Fibroblast of the aortic adventitia (primary cell): ENCODE measurements around the gene CCDC30. TPM values are rescaled to one million over a fixed set of nuclear protein-coding genes. Genes with fewer than 3 reads are reported as not detected.
A peak's percentile ranks its signal among the peaks of the same experiment; 100 is the strongest.

Experiments
- DNase-seq: peaks from one replicate; pipeline ENCODE4 v3.0.0-alpha.2; 2010; ENCODE audit warnings: low read depth
- H3K4me3 ChIP-seq: 2 replicates; pipeline ENCODE4 v1.5.1; 2011; ENCODE audit warnings: low read depth, mild to moderate bottlenecking, control low read depth, low read length, moderate library complexity
- total RNA-seq: library from RNA; depleted of rRNA; stranded (reverse); fragments of >200 nt; gene quantifications from 2 replicates; pipeline ENCODE4 v1.2.3, GENCODE V29; 2012; ENCODE audit warnings: low replicate concordance
- TF ChIP-seq, protein P1 (sequence below): IDR thresholded peaks from 2 replicates; pipeline ENCODE4 v1.5.1; 2011; ENCODE audit warnings: mild to moderate bottlenecking, low read length, control low read depth, inconsistent platforms; ENCODE audit not compliant: insufficient read depth

CCDC30 gene
- 1.4 and 5.8 TPM in 2 replicates for total RNA-seq

DNA sequence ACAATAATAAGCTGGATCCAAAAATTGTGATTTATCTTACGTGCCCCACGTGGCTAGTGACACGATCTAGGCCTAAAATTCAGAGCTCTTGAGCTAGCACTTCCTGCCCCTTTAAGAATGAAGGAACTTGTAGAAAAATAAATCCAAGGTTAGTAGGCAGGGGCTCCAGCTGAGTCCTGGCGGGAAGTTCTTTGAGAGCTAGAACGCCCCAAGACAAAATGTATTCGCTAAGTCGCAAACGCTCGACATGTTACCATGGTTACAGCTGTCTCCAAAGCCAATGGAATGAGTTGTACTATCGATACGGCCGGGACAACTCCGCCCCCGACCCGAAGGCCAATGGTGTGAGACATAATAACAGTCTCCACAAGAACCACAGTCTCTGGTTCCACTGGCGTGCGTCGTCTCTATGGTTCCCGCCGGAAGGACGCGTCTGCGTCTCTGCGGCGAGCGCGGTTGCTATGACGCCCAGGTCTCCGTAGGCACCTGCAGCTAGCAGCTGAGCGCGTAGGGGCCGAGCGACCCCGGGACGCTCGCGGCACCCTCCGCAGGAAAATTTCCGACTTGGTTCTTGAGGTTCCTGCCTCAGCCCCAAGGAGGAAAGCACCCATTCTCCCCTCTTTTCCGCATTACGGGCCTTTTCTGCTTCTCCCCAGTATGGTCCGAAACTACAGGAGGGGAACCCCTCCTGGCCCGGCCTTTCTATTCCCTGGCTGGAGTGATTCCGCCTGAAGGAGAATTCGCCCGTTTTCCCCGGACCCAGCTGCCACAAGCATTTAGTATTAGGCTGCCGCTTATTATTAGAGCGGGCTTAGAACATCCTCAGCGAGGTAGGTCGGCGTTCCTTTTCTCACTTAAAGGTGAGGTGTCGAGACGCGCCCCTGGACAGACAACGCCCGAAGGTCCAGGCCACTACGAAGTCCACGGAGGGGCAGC, at the start of gene CCDC30:
Gene CCDC30, plus strand, starts transcription at position 459 of the 936 bp plus-strand sequence. CDS start 17,266 bp downstream, outside the sequence.
- H3K4me3 ChIP-seq = peak within 1 kb of the TSS; percentile 82
- TF ChIP-seq, protein P1, sequence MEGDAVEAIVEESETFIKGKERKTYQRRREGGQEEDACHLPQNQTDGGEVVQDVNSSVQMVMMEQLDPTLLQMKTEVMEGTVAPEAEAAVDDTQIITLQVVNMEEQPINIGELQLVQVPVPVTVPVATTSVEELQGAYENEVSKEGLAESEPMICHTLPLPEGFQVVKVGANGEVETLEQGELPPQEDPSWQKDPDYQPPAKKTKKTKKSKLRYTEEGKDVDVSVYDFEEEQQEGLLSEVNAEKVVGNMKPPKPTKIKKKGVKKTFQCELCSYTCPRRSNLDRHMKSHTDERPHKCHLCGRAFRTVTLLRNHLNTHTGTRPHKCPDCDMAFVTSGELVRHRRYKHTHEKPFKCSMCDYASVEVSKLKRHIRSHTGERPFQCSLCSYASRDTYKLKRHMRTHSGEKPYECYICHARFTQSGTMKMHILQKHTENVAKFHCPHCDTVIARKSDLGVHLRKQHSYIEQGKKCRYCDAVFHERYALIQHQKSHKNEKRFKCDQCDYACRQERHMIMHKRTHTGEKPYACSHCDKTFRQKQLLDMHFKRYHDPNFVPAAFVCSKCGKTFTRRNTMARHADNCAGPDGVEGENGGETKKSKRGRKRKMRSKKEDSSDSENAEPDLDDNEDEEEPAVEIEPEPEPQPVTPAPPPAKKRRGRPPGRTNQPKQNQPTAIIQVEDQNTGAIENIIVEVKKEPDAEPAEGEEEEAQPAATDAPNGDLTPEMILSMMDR = no peak
- peak; percentile 98 for DNase-seq

DNA sequence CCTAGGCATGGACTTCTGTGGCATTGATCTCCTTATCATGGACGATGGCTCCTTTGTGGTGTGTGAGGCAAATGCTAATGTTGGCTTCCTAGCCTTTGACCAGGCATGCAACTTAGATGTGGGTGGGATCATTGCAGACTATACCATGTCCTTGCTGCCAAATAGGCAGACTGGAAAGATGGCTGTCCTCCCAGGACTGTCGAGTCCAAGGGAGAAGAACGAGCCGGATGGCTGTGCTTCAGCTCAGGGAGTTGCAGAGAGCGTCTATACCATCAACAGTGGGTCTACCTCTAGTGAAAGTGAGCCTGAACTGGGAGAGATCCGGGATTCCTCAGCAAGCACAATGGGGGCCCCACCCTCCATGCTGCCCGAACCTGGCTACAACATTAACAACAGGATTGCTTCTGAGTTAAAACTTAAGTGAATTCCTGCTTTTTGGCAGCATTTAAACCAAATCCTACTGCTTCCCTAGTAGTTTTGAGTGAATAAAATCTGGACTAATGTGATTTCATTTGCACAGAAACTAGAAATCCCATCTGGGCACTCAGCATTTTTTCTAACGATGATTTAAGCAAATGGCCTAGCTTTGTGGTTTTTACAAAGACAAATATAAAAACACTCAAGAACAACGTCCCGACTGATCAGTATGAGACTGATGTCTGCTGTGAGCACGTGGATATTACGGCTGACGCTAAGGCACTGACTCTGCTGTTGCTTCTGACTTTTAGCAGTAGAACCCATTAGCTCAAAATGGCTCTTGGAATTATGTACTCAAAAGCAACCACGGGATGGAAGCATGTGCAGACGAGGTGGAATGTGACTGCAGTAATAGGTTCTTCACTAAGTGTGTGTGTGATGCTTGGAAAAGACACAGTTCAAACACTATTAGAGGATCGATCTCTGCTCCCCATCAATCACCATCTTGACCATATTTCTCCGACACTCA, 48.3 kb upstream of the CCDC30 start:
- H3K4me3 ChIP-seq = no peak overlapping the region
- TF ChIP-seq, protein P1 = no peak
- no peak for DNase-seq

DNA sequence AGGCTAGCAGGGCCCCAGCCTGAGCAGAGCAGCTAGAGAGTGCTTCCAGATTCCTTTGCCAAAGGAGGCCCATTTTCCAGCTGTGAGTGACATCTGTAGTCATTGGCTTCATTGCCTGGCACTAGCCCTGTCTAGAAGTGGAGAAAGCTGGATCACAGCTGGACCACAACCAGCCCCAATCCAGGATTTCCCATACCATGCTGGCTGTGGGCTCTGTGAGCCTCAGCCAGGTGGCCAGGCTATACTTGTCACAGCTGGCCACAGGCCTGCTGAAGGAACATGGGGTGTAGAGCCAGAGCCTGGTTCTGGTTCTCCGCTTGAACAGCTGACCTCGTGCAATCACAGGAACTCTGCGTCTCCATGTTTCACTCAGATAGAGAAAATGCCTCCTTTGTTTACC, 45.9 kb upstream of the CCDC30 start:
- TF ChIP-seq, protein P1 = no peak
- no peak for DNase-seq
- no peak overlapping the region for H3K4me3 ChIP-seq

DNA sequence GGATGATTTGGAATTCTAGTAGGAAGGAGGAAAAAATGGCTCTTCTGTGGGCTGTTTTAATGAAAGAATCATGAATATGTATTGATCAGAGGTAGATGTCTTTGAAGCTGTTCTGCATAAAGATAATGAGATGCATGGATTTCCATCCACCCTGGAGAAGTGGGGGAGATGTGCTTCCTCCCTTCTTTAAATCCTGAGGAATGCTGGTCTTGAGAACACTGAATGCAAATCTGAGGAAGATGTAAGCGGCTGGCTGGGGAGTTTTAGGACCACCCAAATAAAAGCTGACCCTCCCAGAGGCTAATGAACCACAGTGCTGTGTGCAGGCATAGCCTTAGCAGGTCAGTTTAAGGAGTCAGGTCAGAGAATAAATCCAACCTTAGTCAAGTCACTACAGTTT, 44.6 kb upstream of the CCDC30 start:
- no peak for DNase-seq
- no peak overlapping the region for H3K4me3 ChIP-seq
- TF ChIP-seq, protein P1 = no peak

DNA sequence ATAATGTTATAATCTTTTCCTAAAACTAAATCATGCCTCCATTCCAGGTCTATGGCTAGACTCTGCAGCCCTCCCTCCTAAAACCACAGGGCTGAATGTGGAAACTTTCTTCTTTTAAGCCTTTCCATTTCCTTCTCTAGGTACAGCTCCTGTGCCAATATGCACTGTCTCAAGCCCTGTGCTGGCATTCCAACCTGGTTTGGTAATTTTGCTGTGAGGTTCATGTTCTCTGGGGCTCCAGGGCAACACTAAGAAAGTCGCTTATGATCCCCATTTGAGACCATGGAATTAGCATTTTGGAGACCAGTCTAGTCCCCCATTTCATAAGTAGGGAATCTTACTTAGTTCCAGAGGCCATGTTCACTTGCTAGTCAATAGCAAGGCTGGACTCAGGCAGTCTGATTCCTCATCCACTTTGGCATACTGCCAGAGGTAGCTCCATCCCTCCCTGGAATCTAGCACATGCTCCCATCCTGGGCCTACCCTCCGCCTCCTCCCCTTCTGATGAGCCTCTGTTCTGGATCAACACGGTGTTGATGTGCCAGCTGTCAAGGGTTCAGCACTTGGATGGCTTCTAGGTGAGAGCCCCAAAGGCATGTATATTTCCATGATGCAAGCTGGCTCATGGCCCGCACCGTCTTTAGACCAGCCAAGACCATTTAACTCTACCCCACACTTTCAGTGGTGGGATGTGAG, 43.8 kb upstream of the CCDC30 start:
- DNase-seq = peak; percentile 64
- TF ChIP-seq, protein P1 = no peak
- H3K4me3 ChIP-seq = no peak overlapping the region

DNA sequence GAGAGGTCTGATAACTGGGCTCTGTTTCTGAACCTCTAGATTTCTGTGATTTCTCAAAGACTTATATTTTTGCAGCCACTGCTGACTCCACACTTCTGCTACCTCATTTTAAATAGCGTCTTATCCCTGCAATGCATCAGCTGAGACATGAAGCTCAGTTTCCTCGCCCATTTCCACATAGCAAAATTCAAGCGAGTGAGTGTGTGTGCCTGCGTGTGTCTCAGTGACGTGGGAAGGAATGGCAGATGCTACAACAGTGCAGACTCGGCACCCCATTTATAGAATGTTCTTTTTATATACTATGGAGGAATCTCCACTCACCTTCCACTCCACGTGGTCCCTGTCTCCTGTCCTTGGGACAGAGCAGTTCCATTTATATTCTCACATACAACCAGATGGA, 43.0 kb upstream of the CCDC30 start:
- TF ChIP-seq, protein P1 = no peak
- peak; percentile 29 for DNase-seq
- no peak overlapping the region for H3K4me3 ChIP-seq
